Measurements from ENCODE around the gene ARHGAP42. TPM values are rescaled to one million over a fixed set of nuclear protein-coding genes. Genes with fewer than 3 reads are reported as not detected.

The ARHGAP42 gene
- total and polyA plus RNA-seq, 3 donors from 2014 or later: 9.8 to 12.1 (median 10.4) TPM

GRCh38 chr11:100732949-100733348 lies 45.9 kb downstream of the ARHGAP42 start:
- Histone ChIP-seq H3K4me3 (no peak overlapping the region), H3K36me3 (ENCODE audit: low read depth, missing control alignments) (no peaks in the 10 kb centered on the region), H3K27me3 (no peaks in the 10 kb centered on the region), H3K27ac (no peak overlapping the region), H3K4me1 (no peaks in the 10 kb centered on the region), H3K9me3 (no peaks in the 10 kb centered on the region)
- intact Hi-C loops (cut with DNase I; ENCODE audit: low total_unique reads): no loop called here
- TF ChIP-seq CTCF (IDR thresholded peaks at IDR 0.05): no peak
- no peak for TF ChIP-seq POLR2A (IDR thresholded peaks at IDR 0.05)
- no peak for DNase-seq

- Histone ChIP-seq H3K4me3 (no peak overlapping the region), H3K9me3 (no peaks in the 10 kb centered on the region), H3K27ac (no peak overlapping the region), H3K36me3 (ENCODE audit: low read depth, missing control alignments) (no peaks in the 10 kb centered on the region), H3K27me3 (no peaks in the 10 kb centered on the region), H3K4me1 (no peaks in the 10 kb centered on the region)
- TF ChIP-seq POLR2A (IDR thresholded peaks at IDR 0.05): no peak
- TF ChIP-seq CTCF (IDR thresholded peaks at IDR 0.05): no peak
- 82 to 89% methylated on average over 1 of the region's 1 CpG for WGBS, 2 donors
- intact Hi-C loops (cut with DNase I; ENCODE audit: low total_unique reads): no loop called here
- no peak for DNase-seq
Measured at GRCh38 chr11:100734743-100735527, 47.8 kb downstream of the ARHGAP42 start.

- Histone ChIP-seq H3K27ac (no peak overlapping the region), H3K4me1 (no peaks in the 10 kb centered on the region), H3K27me3 (no peaks in the 10 kb centered on the region), H3K36me3 (ENCODE audit: low read depth, missing control alignments) (no peaks in the 10 kb centered on the region), H3K9me3 (no peaks in the 10 kb centered on the region), H3K4me3 (no peak overlapping the region)
- 93% methylated on average over 5 of the region's 5 CpGs for WGBS, 2 donors
- intact Hi-C loops (cut with DNase I; ENCODE audit: low total_unique reads): no loop called here
- DNase-seq: no peak
- TF ChIP-seq CTCF (IDR thresholded peaks at IDR 0.05) (no peak), POLR2A (IDR thresholded peaks at IDR 0.05) (no peak)
Measured at GRCh38 chr11:100735949-100736675, 49.0 kb downstream of the ARHGAP42 start.

GRCh38 chr11:100738701-100739270 lies 51.7 kb downstream of the ARHGAP42 start:
- Histone ChIP-seq H3K27me3 (no peaks in the 10 kb centered on the region), H3K36me3 (ENCODE audit: low read depth, missing control alignments) (no peaks in the 10 kb centered on the region), H3K27ac (peak overlapping the region in 1 of 2 donors; percentile 7), H3K9me3 (no peaks in the 10 kb centered on the region), H3K4me3 (no peak overlapping the region), H3K4me1 (no peaks in the 10 kb centered on the region)
- WGBS, 2 donors: 25 to 28% methylated on average over 2 of the region's 2 CpGs
- TF ChIP-seq POLR2A (IDR thresholded peaks at IDR 0.05): no peak
- intact Hi-C loops (cut with DNase I; ENCODE audit: low total_unique reads): no loop called here
- DNase-seq: no peak

- no peak overlapping the region for H3K27ac ChIP-seq
Measured at GRCh38 chr11:100739666-100740065, 52.6 kb downstream of the ARHGAP42 start.

More at GRCh38 chr11:100739666-100740065, 52.6 kb downstream of the ARHGAP42 start:
- no peaks in the 10 kb centered on the region for H3K9me3 ChIP-seq
- intact Hi-C loops (cut with DNase I; ENCODE audit: low total_unique reads): no loop called here
- TF ChIP-seq POLR2A (IDR thresholded peaks at IDR 0.05) (no peak), CTCF (IDR thresholded peaks at IDR 0.05) (no peak)
- no peak overlapping the region for H3K4me3 ChIP-seq
- H3K36me3 ChIP-seq (ENCODE audit: low read depth, missing control alignments): no peaks in the 10 kb centered on the region
- 38 to 51% methylated on average over 3 of the region's 3 CpGs for WGBS, 2 donors
- H3K27me3 ChIP-seq: no peaks in the 10 kb centered on the region
- peak; percentile 23 for DNase-seq
- no peaks in the 10 kb centered on the region for H3K4me1 ChIP-seq

Data from testis (tissue), 3 donors.